ENCODE data around the gene SCG5. TPM values are rescaled to one million over a fixed set of nuclear protein-coding genes. Genes with fewer than 3 reads are reported as not detected.

The SCG5 gene
- total and polyA plus RNA-seq, 10 of the 15 experiments (the other 5 are each of a cell fraction or from before 2014, with no cell fraction given) = 0.13 to 0.62 (median 0.48) TPM

- no peak for TF ChIP-seq CHD2 (IDR thresholded peaks at IDR 0.05; ENCODE audit: borderline replicate concordance, low read depth, low read length)
- no peak for TF ChIP-seq TBL1XR1 (IDR thresholded peaks at IDR 0.05; ENCODE audit: low read depth, low read length)
- TF ChIP-seq, protein P1, sequence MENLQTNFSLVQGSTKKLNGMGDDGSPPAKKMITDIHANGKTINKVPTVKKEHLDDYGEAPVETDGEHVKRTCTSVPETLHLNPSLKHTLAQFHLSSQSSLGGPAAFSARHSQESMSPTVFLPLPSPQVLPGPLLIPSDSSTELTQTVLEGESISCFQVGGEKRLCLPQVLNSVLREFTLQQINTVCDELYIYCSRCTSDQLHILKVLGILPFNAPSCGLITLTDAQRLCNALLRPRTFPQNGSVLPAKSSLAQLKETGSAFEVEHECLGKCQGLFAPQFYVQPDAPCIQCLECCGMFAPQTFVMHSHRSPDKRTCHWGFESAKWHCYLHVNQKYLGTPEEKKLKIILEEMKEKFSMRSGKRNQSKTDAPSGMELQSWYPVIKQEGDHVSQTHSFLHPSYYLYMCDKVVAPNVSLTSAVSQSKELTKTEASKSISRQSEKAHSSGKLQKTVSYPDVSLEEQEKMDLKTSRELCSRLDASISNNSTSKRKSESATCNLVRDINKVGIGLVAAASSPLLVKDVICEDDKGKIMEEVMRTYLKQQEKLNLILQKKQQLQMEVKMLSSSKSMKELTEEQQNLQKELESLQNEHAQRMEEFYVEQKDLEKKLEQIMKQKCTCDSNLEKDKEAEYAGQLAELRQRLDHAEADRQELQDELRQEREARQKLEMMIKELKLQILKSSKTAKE (IDR thresholded peaks at IDR 0.05; ENCODE audit: low read depth, poor library complexity, severe bottlenecking) = no peak
- no peak for TF ChIP-seq RAD21 (IDR thresholded peaks at IDR 0.05; ENCODE audit: insufficient read depth, low read depth, low read length)
Measured at GRCh38 chr15:32656496-32656895, 15.0 kb downstream of the SCG5 start (continued).

GRCh38 chr15:32657198-32657883 lies 15.8 kb downstream of the SCG5 start:
- Histone ChIP-seq H3K9ac (ENCODE audit: control insufficient read depth, insufficient read depth, low read length) (no peak overlapping the region), H3K4me2 (ENCODE audit: control insufficient read depth, insufficient read depth) (no peak overlapping the region), H3K36me3 (ENCODE audit: control insufficient read depth in 2 of 2, insufficient read depth in 2 of 2, low read length in 1 of 2) (peaks cover 0 to 5% of the 10 kb centered on the region in 2 experiments; a peak in 2 of 4 replicates), H3K4me1 (ENCODE audit: control insufficient read depth, insufficient read depth, low read length) (no peaks in the 10 kb centered on the region), H4K20me1 (ENCODE audit: control insufficient read depth, insufficient read depth) (no peaks in the 10 kb centered on the region), H2AFZ (ENCODE audit: control insufficient read depth, low read depth, low read length) (no peak overlapping the region), H3K9me3 (replicated peaks; ENCODE audit: control insufficient read depth, insufficient read depth, low read length) (no peaks in the 10 kb centered on the region), H3K27ac (ENCODE audit: control insufficient read depth, insufficient read depth) (no peak overlapping the region), H3K79me2 (ENCODE audit: control insufficient read depth, insufficient read depth, low read length) (no peaks in the 10 kb centered on the region), H3K4me3 (no peak overlapping the region), H3K27me3 (replicated peaks in 1 of 2; ENCODE audit: control insufficient read depth in 2 of 2, insufficient read depth in 2 of 2, low read length in 1 of 2) (no peaks in the 10 kb centered on the region)
- CTCF ChIA-PET = interaction anchor here (1.1 to 2.7 kb wide), 3 partner anchors 9 to 186 kb away, joined by 4 to 12 read pairs (median 4); no protein-coding TSS in a partner anchor
- in situ Hi-C loops (cut with MboI) (no loop called here), intact Hi-C loops (cut with micrococcal nuclease; ENCODE audit: unreplicated experiment) (no loop called here)
- no TSS peak for BruUV-seq (replicated peaks)
- POLR2A ChIA-PET = no interaction called here
- SMC1A ChIA-PET (ENCODE audit: uncharacterized antibody, unreplicated experiment) = interaction anchor here (1.3 kb wide), 1 partner anchor 279 kb away, joined by 4 read pairs; no protein-coding TSS in a partner anchor
- WGBS (ENCODE audit: insufficient coverage, insufficient replicate concordance, low lambda C conversion rate, missing lambda C conversion rate) = 65% methylated on average over 5 of the region's 5 CpGs
- DNase-seq (ENCODE audit: low read depth, low spot score) (no peak), ATAC-seq (peak; percentile 41; the same call in 2 of the 3 replicates), FAIRE-seq (peak; percentile 89)
- RAD21 ChIA-PET (ENCODE audit: unreplicated experiment) = no interaction called here
- TF ChIP-seq, protein P2, sequence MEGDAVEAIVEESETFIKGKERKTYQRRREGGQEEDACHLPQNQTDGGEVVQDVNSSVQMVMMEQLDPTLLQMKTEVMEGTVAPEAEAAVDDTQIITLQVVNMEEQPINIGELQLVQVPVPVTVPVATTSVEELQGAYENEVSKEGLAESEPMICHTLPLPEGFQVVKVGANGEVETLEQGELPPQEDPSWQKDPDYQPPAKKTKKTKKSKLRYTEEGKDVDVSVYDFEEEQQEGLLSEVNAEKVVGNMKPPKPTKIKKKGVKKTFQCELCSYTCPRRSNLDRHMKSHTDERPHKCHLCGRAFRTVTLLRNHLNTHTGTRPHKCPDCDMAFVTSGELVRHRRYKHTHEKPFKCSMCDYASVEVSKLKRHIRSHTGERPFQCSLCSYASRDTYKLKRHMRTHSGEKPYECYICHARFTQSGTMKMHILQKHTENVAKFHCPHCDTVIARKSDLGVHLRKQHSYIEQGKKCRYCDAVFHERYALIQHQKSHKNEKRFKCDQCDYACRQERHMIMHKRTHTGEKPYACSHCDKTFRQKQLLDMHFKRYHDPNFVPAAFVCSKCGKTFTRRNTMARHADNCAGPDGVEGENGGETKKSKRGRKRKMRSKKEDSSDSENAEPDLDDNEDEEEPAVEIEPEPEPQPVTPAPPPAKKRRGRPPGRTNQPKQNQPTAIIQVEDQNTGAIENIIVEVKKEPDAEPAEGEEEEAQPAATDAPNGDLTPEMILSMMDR (IDR thresholded peaks at IDR 0.05 in 2 of 3, conservative IDR thresholded peaks at IDR 0.05 in 1 of 3; ENCODE audit: control insufficient read depth in 2 of 3, extremely low read depth in 1 of 3, insufficient read depth in 1 of 3, low read depth in 3 of 3, low read length in 3 of 3) = peak in 2 of 3 experiments; percentile 18 to 20; a peak in 2 of 6 replicates
- TF ChIP-seq RUNX3 (IDR thresholded peaks at IDR 0.05; ENCODE audit: low read length) (0 out of 2 replicates have a peak, but pooled peaks have one; percentile 14), ZNF687 (IDR thresholded peaks at IDR 0.05) (no peak), CREM (IDR thresholded peaks at IDR 0.05; ENCODE audit: low read depth) (no peak)
- TF ChIP-seq, protein P3, sequence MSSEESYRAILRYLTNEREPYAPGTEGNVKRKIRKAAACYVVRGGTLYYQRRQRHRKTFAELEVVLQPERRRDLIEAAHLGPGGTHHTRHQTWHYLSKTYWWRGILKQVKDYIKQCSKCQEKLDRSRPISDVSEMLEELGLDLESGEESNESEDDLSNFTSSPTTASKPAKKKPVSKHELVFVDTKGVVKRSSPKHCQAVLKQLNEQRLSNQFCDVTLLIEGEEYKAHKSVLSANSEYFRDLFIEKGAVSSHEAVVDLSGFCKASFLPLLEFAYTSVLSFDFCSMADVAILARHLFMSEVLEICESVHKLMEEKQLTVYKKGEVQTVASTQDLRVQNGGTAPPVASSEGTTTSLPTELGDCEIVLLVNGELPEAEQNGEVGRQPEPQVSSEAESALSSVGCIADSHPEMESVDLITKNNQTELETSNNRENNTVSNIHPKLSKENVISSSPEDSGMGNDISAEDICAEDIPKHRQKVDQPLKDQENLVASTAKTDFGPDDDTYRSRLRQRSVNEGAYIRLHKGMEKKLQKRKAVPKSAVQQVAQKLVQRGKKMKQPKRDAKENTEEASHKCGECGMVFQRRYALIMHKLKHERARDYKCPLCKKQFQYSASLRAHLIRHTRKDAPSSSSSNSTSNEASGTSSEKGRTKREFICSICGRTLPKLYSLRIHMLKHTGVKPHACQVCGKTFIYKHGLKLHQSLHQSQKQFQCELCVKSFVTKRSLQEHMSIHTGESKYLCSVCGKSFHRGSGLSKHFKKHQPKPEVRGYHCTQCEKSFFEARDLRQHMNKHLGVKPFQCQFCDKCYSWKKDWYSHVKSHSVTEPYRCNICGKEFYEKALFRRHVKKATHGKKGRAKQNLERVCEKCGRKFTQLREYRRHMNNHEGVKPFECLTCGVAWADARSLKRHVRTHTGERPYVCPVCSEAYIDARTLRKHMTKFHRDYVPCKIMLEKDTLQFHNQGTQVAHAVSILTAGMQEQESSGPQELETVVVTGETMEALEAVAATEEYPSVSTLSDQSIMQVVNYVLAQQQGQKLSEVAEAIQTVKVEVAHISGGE (CRISPR knock-in tag; IDR thresholded peaks at IDR 0.05) = no peak
